Ramos (cell line): Measurements from ENCODE around the gene CUX1.
"Not testable (repeated sequence)": the region's sequence is repeated elsewhere in the genome, so short reads cannot be mapped to it uniquely, and the experiment has no call there.

ENCODE experiments used
- in situ Hi-C: fragments of 300-500 bp; cut with MboI; formaldehyde crosslinking; loops from one replicate; pipeline ENCODE4 v1.14.3; 2022; ENCODE audit warnings: low sequenced_read_pairs; ENCODE audit not compliant: unreplicated experiment

The CUX1 gene

GRCh38 chr7:102295346-102296178 is 478.1 kb downstream of the CUX1 start:
- in situ Hi-C loops: no loop called here

- in situ Hi-C loops: no loop called here
Observed at GRCh38 chr7:102296179-102296438, 478.7 kb downstream of the CUX1 start.

- in situ Hi-C loops: no loop called here
Observed at GRCh38 chr7:102296514-102296913, 479.1 kb downstream of the CUX1 start.

- in situ Hi-C loops: no loop called here
Observed at GRCh38 chr7:102297487-102298218, 480.2 kb downstream of the CUX1 start.

- in situ Hi-C loops: no loop called here
Observed at GRCh38 chr7:102300643-102301221, 483.3 kb downstream of the CUX1 start.

- in situ Hi-C loops: not testable (repeated sequence)
Observed at GRCh38 chr7:102301367-102301766, 483.9 kb downstream of the CUX1 start.

GRCh38 chr7:102302025-102302424 is 484.6 kb downstream of the CUX1 start:
- in situ Hi-C loops: no loop called here

- in situ Hi-C loops: no loop called here
Observed at GRCh38 chr7:102303669-102304422, 486.4 kb downstream of the CUX1 start.

GRCh38 chr7:102304668-102305067 is 487.2 kb downstream of the CUX1 start:
- in situ Hi-C loops: no loop called here

GRCh38 chr7:102305414-102306268 is 488.2 kb downstream of the CUX1 start:
- in situ Hi-C loops: no loop called here

- in situ Hi-C loops: no loop called here
Observed at GRCh38 chr7:102306916-102307677, 489.7 kb downstream of the CUX1 start.

- in situ Hi-C loops: no loop called here
Observed at GRCh38 chr7:102310414-102310815, 493.0 kb downstream of the CUX1 start.

- in situ Hi-C loops: no loop called here
Observed at GRCh38 chr7:102312317-102312716, 494.9 kb downstream of the CUX1 start.

GRCh38 chr7:102313997-102314780 is 496.8 kb downstream of the CUX1 start:
- in situ Hi-C loops: no loop called here

GRCh38 chr7:102317231-102318059 is 500.0 kb downstream of the CUX1 start:
- in situ Hi-C loops: no loop called here

- in situ Hi-C loops: no loop called here
Observed at GRCh38 chr7:102318482-102318971, 501.1 kb downstream of the CUX1 start.

GRCh38 chr7:102319671-102320070 is 502.2 kb downstream of the CUX1 start:
- in situ Hi-C loops: no loop called here
